HG02981 (cell line): ENCODE data around the gene AFMID.

Experiments
- ATAC-seq: cut with Tn5 transposase; IDR thresholded peaks from one replicate; pipeline ENCODE4 v1.9.1; 2021; ENCODE audit warnings: mild to moderate bottlenecking, moderate library complexity; ENCODE audit not compliant: unreplicated experiment

The AFMID gene

DNA sequence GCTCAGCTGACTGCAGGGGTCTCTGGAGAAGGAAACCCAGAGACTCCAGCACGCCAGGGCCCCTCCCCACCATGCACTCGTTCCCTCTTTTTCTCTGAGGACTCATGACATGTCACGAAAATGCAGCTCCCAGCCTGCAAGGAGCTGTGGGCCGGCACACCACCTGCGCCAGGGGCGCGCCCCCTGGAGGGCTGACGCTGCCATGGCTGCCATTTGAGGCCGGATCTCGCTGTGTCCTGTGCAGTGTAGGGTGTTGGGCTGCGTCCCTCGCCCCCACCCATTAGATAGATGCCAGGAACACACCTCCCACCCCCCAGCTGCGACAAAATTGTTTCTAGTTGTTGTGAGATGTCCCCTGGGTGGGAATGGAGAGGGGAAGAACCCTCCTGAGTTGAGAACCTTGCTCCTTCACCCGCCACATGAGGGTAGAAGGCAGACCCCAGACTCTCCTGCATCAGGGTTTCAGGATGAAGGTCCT, 10.6 kb upstream of the AFMID start:
- peak; percentile 45 for ATAC-seq

DNA sequence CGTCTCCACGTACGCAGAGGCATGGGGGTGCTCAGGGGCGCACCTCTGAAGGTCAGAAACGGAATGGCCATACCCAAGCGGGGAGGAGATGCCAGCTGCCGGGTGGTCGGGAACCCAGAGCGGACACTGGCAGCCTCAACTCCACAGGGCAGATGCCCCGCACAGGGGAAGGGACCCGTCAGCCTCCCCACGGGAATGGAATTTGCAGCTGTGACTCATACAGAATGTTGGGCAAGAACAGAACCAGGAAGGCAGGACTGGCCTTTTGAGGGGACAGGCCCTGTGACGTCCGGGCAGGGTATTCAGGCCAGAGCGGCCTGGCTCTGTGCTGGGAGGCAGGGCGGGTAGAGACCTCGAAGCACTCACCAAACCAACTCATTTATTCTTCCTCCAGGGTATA, 7.8 kb upstream of the AFMID start:
- no peak for ATAC-seq

DNA sequence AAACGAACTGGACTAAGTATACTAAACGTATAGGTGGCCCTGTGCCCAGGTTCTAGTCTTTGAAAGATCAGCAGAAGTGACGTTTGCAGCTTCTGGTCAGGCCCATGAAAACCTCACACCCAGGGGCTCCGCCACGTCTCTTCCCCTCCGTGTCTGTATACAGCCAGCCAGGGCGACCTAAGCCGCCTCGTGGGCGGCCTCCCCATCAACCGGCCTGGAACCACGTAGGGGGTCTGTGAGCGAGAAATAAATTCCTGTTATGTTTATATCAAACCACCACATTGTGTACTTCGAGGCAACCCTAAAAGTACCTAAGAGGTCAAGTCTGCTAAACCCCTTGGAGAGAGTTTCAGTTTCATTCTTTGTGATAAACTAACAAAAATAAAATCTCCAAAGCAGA, 7.1 kb upstream of the AFMID start:
- no peak for ATAC-seq

DNA sequence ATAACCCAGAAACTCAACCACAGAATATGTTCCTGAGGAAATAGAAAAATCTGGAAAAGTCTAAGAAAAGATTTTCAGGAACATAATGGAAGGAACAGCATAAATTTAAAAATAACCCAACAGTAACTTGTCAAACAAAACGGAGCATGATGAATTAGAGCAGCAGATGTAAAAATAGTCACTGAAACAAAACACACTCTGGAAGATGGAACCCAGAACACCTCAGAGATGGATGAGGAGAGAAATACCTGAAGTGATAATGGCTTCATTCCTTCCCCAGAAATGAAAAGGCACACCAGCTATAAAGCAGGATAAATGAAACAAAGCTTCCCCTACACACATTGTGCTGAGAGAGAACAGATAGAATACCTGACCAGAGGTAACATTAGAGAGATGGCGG, 6.7 kb upstream of the AFMID start:
- no peak for ATAC-seq

DNA sequence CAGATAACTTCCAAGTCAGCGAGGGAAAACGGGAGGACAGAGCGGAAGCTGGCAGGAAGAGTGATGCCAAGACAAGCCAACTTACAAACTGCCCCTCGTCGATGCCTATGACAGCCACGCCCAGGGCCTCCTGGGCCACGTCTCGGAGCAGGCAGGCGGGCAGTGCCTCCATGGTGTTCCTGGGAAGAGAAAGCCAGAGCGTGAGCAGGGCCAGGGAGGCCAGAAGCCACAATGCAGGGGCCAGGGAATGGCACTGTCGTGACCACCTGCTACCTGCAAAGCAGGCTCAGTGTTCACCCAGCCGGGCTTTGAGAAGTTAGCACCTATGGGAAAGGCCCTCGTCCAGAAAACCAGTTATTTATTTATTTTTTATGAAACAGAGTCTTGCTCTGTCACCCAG, 4.7 kb upstream of the AFMID start:
- ATAC-seq: no peak

DNA sequence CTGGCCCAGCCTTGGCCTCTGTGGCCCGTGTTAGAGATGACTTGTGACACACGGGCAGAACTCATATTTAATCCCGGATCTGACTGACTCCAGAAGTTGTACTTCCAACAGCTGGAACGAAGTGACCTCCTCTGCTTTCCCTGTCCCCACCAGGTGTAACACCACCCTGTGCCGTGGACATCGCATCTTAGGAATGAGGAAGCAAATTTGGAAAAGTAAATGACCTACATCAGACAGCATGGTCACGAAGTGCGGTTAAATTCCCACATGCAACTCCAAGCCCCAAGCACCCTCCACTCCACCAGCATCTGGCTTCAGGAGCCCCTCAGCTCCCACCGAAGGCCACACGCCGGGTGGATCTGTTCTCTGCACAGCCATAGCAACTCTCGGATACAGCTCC, 3.2 kb upstream of the AFMID start:
- ATAC-seq: no peak

DNA sequence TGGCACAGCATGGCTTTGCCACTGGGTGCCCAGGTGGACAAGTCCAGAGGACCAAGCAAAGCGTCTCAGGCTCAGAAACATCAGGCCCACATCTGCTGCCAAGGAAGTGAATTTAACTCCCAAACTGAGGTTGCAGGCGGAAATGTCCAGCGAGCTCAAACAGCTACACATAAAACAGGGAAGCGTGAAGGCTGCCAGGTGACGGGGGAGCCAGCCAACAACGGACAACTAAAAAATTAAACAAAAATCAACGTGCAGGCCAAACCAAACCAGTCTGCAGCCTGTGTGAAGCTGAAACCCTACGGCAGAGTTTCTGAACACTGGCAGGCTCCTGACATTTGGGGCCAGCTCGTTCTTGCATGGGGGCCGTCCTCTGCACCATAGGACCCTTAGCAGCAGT, 2.8 kb upstream of the AFMID start:
- no peak for ATAC-seq

DNA sequence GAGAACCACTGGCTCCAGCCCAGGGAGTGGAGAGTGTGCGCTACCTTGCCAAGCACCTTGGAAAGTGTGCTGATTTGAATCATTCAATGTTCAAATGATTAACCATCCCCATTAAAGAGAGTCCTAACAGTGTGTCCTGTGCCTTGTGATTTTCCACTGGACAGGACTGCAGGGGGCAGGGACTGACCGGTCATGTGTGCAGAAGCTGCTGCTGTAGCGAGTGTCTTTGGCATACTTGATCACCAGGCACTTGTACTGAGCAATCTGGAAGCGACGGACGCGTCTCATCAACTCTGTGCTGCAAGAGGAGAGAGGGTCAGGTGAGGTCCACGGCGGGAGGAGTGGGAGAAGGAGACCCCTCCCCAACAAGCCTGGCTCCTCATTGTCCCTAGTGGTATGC, 2.3 kb upstream of the AFMID start:
- no peak for ATAC-seq

DNA sequence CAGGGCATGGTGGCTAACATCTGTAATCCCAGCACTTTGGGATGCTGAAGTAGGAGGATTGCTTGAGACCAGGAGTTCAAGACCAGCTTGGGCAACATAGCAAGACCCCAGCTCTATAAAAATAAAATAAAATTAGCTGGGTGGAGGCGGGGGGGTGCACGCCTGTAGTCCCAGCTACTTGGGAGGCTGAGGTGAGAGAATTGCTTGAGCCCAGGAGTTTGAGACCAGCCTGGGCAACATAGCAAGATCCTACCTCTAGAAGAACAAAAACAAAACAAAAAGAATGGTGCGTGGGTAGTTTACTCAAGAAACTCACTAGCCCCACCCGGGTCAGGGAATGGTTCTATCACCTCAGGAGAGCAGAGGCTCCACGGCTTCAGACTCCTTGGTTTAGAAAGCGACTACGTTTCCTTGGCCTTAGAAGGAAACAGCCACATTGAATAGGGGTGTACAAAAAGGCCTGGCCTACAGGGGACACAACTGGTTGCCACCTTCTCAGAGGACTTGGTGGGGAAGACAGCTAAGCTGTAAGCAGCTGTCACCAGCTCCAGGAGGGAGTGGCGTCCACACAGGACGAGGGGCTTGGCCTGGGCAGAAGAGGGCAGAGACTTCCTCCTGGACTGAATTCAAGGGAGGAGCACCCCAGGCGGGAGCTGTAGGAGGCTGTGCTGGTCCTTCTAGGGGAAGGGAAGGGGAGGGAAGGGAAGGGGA, 1.0 kb upstream of the AFMID start:
- ATAC-seq: no peak

DNA sequence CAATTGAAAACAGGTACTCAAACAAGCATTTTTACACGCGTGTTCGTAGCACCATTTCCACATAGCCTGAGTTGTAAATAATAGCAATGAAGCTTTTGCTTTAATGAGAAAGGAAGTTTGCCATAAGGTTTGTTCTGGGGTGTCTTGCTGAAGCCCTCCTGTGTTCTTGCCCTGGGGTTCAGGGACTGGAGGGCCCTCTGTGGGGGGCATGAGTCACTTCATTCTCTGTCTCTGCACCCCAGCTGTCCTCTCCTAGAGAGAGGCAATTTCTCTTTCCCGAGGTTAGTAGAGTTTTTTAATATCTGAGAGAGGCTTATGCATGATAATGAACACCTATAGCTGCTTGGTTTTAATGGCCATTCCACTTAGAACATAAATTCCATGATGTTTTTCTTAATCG, 9.6 kb downstream of the AFMID start:
- ATAC-seq: no peak

DNA sequence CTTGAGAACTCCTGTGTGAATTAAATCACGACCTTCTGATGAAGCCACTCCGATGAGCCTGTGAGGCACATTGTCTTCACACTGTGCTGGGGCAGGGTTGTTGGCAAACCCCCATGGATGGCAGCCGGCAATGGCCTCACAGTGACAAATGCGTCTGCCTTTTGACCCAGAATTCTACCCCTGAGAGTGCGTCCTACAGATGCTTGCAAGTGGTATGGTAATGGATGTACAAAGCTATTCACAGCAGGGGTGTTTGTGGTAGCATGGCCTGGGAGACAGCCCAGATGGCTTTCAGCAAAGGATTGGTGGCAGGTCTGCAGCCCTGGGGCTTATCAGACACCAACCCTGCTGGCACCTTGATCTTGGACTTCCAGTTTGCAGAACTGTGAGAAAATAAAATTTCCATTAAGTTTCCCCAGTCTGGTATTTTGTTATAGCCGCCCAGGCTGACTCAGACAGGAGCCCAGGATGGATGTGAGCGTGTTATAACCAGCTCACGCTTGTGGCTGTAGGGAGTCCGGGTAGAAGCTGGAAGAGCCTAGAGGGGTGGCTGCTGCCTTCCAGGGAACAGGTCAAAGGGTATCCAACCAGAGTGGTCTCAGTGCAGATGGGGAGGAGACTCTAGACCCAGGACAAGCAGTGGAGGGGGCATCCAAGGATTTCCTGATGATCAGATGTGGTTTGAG, 10.1 kb downstream of the AFMID start:
- ATAC-seq: no peak

DNA sequence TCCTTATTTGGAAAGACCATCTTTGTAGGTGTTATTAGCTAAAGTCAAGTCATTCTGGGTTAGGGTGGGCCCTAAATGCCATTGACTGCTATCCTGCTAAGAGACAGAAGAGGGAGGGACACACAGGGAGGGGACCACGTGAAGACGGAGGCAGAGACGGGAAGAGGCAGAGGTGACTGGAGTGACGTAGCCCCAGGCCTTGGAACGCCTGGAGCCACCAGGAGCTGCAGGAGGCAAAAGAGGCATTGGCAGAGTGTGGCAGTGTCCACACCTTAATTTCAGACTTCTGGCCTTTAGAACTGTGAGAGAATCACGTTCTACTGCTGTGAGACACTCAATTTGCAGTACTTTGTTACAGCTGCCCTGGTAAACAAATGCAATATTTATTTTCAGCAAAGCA, 13.3 kb downstream of the AFMID start:
- no peak for ATAC-seq

DNA sequence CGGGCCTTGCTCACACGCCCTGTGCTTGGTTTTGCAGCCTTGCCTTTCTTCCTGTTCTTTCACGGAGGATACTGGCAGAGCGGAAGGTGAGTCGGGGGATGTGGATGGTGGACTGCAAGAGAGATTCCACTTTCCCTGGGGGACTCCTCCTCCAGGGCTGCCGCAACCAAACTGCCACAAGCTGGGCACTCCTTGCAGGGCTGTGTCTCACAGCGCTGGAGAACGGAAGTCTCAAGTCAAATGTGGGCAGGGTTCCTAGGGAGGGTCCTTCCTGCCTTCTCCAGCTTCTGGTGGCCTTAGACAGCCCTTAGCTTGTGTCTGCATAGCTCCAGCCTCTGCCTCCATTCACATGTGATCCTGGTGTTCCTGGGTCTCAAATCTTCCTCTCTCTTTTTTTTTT, 15.5 kb downstream of the AFMID start:
- no peak for ATAC-seq

DNA sequence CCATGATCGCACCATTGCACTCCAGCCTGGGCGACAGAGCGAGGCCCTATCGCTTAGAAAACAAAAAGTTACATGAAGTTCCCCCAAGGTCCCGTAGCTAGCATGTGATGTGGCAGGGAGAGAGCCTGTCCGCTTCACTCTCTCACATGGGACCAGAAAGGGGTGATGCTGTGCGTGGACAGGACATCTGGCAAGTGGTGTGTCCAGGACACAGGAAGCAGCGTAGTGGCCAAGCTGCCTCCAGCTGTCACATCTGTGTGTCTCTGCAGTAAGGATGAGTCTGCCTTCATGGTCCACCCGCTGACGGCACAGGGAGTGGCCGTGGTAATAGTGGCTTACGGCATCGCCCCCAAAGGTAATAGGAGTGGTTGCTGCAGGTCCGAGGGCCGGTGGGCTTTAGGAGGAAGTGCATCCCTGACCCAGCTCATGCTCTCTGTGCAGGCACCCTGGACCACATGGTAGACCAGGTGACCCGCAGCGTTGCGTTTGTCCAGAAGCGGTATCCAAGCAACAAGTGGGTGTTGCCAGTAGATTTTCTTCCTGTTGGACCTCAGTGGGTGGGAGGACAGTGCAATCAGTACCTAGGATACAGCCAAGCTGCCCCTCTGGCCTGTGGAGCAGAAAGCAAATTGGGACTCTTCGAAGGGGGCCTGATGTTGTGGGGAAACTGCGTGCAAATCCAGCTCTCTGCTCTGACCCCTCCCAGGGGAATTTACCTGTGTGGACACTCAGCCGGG, 17.4 kb downstream of the AFMID start:
- no peak for ATAC-seq

DNA sequence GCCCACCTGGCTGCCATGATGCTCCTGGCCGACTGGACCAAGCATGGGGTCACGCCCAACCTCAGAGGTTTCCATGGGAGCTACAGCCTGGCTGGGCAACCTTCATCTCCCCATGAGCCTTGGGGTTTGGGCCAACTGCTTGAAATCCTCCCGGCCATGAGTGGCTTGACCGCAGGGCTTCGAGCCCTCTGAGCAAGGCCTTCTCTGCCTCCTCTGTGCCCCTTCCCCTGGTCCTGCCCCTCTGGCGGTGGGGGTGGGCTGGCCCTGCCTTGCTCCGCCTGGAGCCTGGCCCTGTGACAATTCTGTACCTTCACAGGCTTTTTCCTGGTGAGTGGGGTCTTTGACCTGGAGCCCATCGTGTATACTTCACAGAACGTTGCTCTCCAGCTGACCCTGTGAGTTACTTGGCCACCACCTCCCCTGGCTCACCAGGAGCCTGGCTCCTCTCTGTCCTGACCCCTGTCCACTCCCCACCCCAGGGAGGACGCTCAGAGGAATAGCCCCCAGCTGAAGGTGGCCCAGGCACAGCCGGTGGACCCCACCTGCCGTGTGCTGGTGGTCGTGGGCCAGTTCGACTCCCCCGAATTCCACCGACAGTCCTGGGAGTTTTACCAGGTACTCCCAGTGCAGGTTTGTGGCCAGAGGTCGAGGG, 18.1 kb downstream of the AFMID start:
- no peak for ATAC-seq

DNA sequence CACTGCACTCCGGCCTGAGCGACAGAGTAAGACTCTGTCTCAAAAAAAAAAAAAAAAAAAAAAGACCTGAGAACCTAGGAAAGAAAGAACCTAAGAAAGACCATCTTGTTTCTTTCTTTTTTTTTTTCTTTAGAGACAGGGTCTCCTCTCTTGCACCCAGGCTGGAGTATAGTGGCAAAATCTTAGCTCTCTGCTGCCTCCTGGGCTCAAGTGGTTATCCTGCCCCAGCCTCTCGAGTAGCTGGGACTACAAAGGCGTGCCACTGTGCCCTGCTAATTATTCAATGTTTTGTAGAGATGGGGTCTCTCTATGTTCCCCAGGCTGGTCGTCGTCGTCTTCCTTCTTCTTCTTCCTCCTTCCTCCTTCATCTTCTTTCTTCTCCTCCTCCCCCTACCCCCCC, 19.1 kb downstream of the AFMID start:
- no peak for ATAC-seq

DNA sequence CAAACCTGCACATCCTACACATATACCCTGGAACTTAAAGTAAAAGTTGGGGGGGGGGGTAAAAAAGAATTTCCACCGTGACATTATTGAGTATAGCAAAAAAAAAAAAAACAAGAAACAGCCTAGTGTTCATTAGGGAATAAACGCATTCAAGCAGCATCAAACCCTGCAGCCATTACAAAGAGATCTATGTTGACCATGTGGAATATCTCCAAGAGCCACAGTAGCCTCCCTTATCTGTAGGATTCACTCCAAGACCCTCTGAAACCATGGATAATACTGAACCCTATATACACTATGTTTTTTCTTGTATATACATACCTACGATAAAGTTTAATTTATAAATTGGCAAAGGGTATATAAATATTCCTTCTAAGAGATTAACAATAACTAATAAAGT, 21.3 kb downstream of the AFMID start:
- ATAC-seq: no peak

DNA sequence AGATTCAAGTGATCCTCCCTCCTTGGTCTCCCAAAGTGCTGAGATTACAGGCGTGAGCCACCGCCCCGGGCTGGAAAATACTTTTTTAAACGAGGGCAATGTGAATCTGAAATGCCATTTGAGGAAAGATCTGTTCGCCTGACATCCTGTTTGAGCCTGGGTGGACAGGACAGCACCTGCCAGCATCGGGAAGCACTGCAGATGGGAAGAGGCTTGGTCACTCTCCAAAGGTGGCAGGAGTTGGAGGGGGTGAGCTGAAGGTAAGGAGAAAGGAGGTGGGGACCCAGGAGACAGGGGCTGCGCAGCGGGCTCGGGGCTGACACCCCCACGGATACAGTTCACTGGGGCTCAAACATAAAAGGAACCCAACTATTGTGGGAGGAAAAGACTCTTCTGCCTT, 22.9 kb downstream of the AFMID start:
- ATAC-seq: no peak

DNA sequence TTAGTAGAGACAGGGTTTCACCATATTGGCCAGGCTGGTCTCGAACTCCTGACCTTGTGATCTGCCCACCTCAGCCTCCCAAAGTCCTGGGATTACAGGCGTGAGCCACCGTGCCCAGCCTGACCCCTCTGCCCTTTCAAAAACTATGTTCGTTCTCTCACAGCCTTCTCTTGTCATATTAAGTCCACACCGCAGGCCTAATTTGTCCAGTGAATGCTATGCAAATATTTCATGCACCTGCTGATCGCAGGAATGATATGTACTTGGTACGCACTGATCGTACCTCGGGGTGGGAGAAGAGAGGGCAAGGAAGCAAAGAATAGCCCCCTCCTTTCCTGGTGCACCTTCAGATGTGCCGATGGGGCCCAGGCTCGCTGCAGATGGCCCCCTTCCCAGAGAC, 23.9 kb downstream of the AFMID start:
- ATAC-seq: no peak

DNA sequence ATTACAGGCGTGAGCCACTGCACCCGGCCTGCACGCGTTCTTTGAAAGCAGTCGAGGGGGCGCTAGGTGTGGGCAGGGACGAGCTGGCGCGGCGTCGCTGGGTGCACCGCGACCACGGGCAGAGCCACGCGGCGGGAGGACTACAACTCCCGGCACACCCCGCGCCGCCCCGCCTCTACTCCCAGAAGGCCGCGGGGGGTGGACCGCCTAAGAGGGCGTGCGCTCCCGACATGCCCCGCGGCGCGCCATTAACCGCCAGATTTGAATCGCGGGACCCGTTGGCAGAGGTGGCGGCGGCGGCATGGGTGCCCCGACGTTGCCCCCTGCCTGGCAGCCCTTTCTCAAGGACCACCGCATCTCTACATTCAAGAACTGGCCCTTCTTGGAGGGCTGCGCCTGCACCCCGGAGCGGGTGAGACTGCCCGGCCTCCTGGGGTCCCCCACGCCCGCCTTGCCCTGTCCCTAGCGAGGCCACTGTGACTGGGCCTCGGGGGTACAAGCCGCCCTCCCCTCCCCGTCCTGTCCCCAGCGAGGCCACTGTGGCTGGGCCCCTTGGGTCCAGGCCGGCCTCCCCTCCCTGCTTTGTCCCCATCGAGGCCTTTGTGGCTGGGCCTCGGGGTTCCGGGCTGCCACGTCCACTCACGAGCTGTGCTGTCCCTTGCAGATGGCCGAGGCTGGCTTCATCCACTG, 27.0 kb downstream of the AFMID start, which contains the start of gene BIRC5:
Gene BIRC5 (plus strand): TSS at position 238 of the 690 bp plus-strand sequence. CDS start 64 bp downstream, at position 302.
- ATAC-seq: peak; percentile 71

DNA sequence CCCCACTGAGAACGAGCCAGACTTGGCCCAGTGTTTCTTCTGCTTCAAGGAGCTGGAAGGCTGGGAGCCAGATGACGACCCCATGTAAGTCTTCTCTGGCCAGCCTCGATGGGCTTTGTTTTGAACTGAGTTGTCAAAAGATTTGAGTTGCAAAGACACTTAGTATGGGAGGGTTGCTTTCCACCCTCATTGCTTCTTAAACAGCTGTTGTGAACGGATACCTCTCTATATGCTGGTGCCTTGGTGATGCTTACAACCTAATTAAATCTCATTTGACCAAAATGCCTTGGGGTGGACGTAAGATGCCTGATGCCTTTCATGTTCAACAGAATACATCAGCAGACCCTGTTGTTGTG, 27.5 kb downstream of the AFMID start:
- ATAC-seq: no peak
